ENCODE measurements around the gene ABTB1. TPM values are rescaled to one million over a fixed set of nuclear protein-coding genes. Genes with fewer than 3 reads are reported as not detected.

The ABTB1 gene
- total RNA-seq, 2 donors from 2014 or later: 16.9 to 18.3 TPM

GRCh38 chr3:127655641-127656040 lies 17.1 kb upstream of the ABTB1 start:
- Mint-ChIP-seq H3K4me3 (no peak overlapping the region), H3K36me3 (no peaks in the 10 kb centered on the region), H3K9me3 (no peaks in the 10 kb centered on the region), H3K27me3 (peaks cover 5 to 25% of the 10 kb centered on the region in 2 donors), H3K4me1 (ENCODE audit: low read depth in 2 of 2) (no peaks in the 10 kb centered on the region), H3K27ac (no peak overlapping the region)
- ATAC-seq (no peak), DNase-seq (ENCODE audit: low spot score) (no peak)

- Mint-ChIP-seq H3K4me1 (ENCODE audit: low read depth in 2 of 2) (no peaks in the 10 kb centered on the region), H3K4me3 (no peak overlapping the region), H3K27ac (no peak overlapping the region), H3K36me3 (no peaks in the 10 kb centered on the region), H3K27me3 (peaks cover 5 to 25% of the 10 kb centered on the region in 2 donors), H3K9me3 (no peaks in the 10 kb centered on the region)
- DNase-seq (ENCODE audit: low spot score): no peak
- no peak for ATAC-seq
These were observed 15.8 kb upstream of the ABTB1 start for GRCh38 chr3:127656906-127657305.

- no peak overlapping the region for H3K4me3 Mint-ChIP-seq
- no peaks in the 10 kb centered on the region for H3K36me3 Mint-ChIP-seq
- DNase-seq (ENCODE audit: low spot score) (no peak), ATAC-seq (no peak)
- no peak overlapping the region for H3K27ac Mint-ChIP-seq
- peaks cover 5 to 20% of the 10 kb centered on the region in 2 donors for H3K27me3 Mint-ChIP-seq
- no peaks in the 10 kb centered on the region for H3K4me1 Mint-ChIP-seq (ENCODE audit: low read depth in 2 of 2)
- H3K9me3 Mint-ChIP-seq: no peaks in the 10 kb centered on the region
These were observed 14.5 kb upstream of the ABTB1 start for GRCh38 chr3:127658234-127658633.

GRCh38 chr3:127660621-127661251 lies 12.0 kb upstream of the ABTB1 start:
- Mint-ChIP-seq H3K9me3 (no peaks in the 10 kb centered on the region), H3K27me3 (peaks cover 5 to 20% of the 10 kb centered on the region in 2 donors), H3K4me1 (ENCODE audit: low read depth in 2 of 2) (no peaks in the 10 kb centered on the region), H3K36me3 (no peaks in the 10 kb centered on the region), H3K27ac (no peak overlapping the region), H3K4me3 (no peak overlapping the region)
- no peak for ATAC-seq
- DNase-seq (ENCODE audit: low spot score): no peak

GRCh38 chr3:127661600-127661999 lies 11.2 kb upstream of the ABTB1 start:
- Mint-ChIP-seq H3K27ac (no peak overlapping the region), H3K27me3 (peaks cover 5 to 20% of the 10 kb centered on the region in 2 donors), H3K36me3 (no peaks in the 10 kb centered on the region), H3K9me3 (no peaks in the 10 kb centered on the region), H3K4me3 (no peak overlapping the region), H3K4me1 (ENCODE audit: low read depth in 2 of 2) (no peaks in the 10 kb centered on the region)
- DNase-seq (ENCODE audit: low spot score) (no peak), ATAC-seq (no peak)

- H3K27ac Mint-ChIP-seq: no peak overlapping the region
- ATAC-seq (no peak), DNase-seq (ENCODE audit: low spot score) (no peak)
- H3K36me3 Mint-ChIP-seq: no peaks in the 10 kb centered on the region
- H3K27me3 Mint-ChIP-seq: peaks cover 5 to 20% of the 10 kb centered on the region in 2 donors
- no peak overlapping the region for H3K4me3 Mint-ChIP-seq
- H3K4me1 Mint-ChIP-seq (ENCODE audit: low read depth in 2 of 2): no peaks in the 10 kb centered on the region
- H3K9me3 Mint-ChIP-seq: no peaks in the 10 kb centered on the region
These were observed 10.7 kb upstream of the ABTB1 start for GRCh38 chr3:127662001-127662469.

GRCh38 chr3:127663151-127663550 lies 9.6 kb upstream of the ABTB1 start:
- H3K9me3 Mint-ChIP-seq: no peaks in the 10 kb centered on the region
- no peak for DNase-seq (ENCODE audit: low spot score)
- H3K4me1 Mint-ChIP-seq (ENCODE audit: low read depth in 2 of 2): no peaks in the 10 kb centered on the region
- H3K4me3 Mint-ChIP-seq: no peak overlapping the region
- H3K27me3 Mint-ChIP-seq: peaks cover 2 to 10% of the 10 kb centered on the region in 2 donors
- no peak for ATAC-seq
- no peak overlapping the region for H3K27ac Mint-ChIP-seq
- H3K36me3 Mint-ChIP-seq: no peaks in the 10 kb centered on the region

GRCh38 chr3:127665165-127665564 lies 7.6 kb upstream of the ABTB1 start:
- DNase-seq (ENCODE audit: low spot score) (no peak), ATAC-seq (no peak)
- Mint-ChIP-seq H3K27me3 (peaks cover 0 to 2% of the 10 kb centered on the region in 2 donors), H3K9me3 (no peaks in the 10 kb centered on the region), H3K36me3 (no peaks in the 10 kb centered on the region), H3K4me3 (no peak overlapping the region), H3K27ac (no peak overlapping the region), H3K4me1 (ENCODE audit: low read depth in 2 of 2) (no peaks in the 10 kb centered on the region)

GRCh38 chr3:127665586-127665985 lies 7.2 kb upstream of the ABTB1 start:
- DNase-seq (ENCODE audit: low spot score) (no peak), ATAC-seq (no peak)
- no peaks in the 10 kb centered on the region for H3K36me3 Mint-ChIP-seq
- H3K9me3 Mint-ChIP-seq: no peaks in the 10 kb centered on the region
- no peak overlapping the region for H3K4me3 Mint-ChIP-seq
- H3K27ac Mint-ChIP-seq: no peak overlapping the region
- no peaks in the 10 kb centered on the region for H3K4me1 Mint-ChIP-seq (ENCODE audit: low read depth in 2 of 2)
- no peaks in the 10 kb centered on the region for H3K27me3 Mint-ChIP-seq

GRCh38 chr3:127666676-127667075 lies 6.1 kb upstream of the ABTB1 start:
- Mint-ChIP-seq H3K36me3 (no peaks in the 10 kb centered on the region), H3K4me3 (no peak overlapping the region), H3K4me1 (ENCODE audit: low read depth in 2 of 2) (peaks cover under 1 to 2% of the 10 kb centered on the region in 2 donors), H3K27ac (no peak overlapping the region), H3K27me3 (no peaks in the 10 kb centered on the region), H3K9me3 (no peaks in the 10 kb centered on the region)
- DNase-seq (ENCODE audit: low spot score): no peak
- ATAC-seq: no peak

- H3K4me1 Mint-ChIP-seq (ENCODE audit: low read depth in 2 of 2): peaks cover 5 to 6% of the 10 kb centered on the region in 2 donors
- no peak overlapping the region for H3K27ac Mint-ChIP-seq
- no peaks in the 10 kb centered on the region for H3K27me3 Mint-ChIP-seq
- no peak for ATAC-seq
- DNase-seq (ENCODE audit: low spot score): no peak
- H3K9me3 Mint-ChIP-seq: no peaks in the 10 kb centered on the region
- H3K36me3 Mint-ChIP-seq: no peaks in the 10 kb centered on the region
- H3K4me3 Mint-ChIP-seq: no peak overlapping the region
These were observed 5.6 kb upstream of the ABTB1 start for GRCh38 chr3:127667119-127667681.

GRCh38 chr3:127668906-127669305 lies 3.8 kb upstream of the ABTB1 start:
- Mint-ChIP-seq H3K27me3 (no peaks in the 10 kb centered on the region), H3K4me1 (ENCODE audit: low read depth in 2 of 2) (peaks cover 11 to 12% of the 10 kb centered on the region in 2 donors), H3K36me3 (no peaks in the 10 kb centered on the region), H3K4me3 (no peak overlapping the region), H3K9me3 (no peaks in the 10 kb centered on the region), H3K27ac (no peak overlapping the region)
- no peak for DNase-seq (ENCODE audit: low spot score)
- no peak for ATAC-seq

- no peaks in the 10 kb centered on the region for H3K27me3 Mint-ChIP-seq
- H3K9me3 Mint-ChIP-seq: no peaks in the 10 kb centered on the region
- no peak overlapping the region for H3K4me3 Mint-ChIP-seq
- no peak for DNase-seq (ENCODE audit: low spot score)
- H3K4me1 Mint-ChIP-seq (ENCODE audit: low read depth in 2 of 2): peaks cover 19% of the 10 kb centered on the region in 2 donors
- no peaks in the 10 kb centered on the region for H3K36me3 Mint-ChIP-seq
- no peak for ATAC-seq
- H3K27ac Mint-ChIP-seq: no peak overlapping the region
These were observed 3.1 kb upstream of the ABTB1 start for GRCh38 chr3:127669541-127670228.

- H3K9me3 Mint-ChIP-seq: no peaks in the 10 kb centered on the region
- peaks cover 23 to 24% of the 10 kb centered on the region in 2 donors for H3K4me1 Mint-ChIP-seq (ENCODE audit: low read depth in 2 of 2)
- no peaks in the 10 kb centered on the region for H3K36me3 Mint-ChIP-seq
- DNase-seq (ENCODE audit: low spot score) (no peak), ATAC-seq (no peak)
- no peak overlapping the region for H3K27ac Mint-ChIP-seq
- H3K27me3 Mint-ChIP-seq: no peaks in the 10 kb centered on the region
- H3K4me3 Mint-ChIP-seq: no peak overlapping the region
These were observed 2.6 kb upstream of the ABTB1 start for GRCh38 chr3:127670229-127670559.
